ENCODE measurements around the gene ZSCAN5A. TPM values are rescaled to one million over a fixed set of nuclear protein-coding genes. Genes with fewer than 3 reads are reported as not detected.

Gene ZSCAN5A
- polyA plus RNA-seq, 1 of the 3 experiments (the other 2 are of a cell fraction) = 6.8 TPM

DNA sequence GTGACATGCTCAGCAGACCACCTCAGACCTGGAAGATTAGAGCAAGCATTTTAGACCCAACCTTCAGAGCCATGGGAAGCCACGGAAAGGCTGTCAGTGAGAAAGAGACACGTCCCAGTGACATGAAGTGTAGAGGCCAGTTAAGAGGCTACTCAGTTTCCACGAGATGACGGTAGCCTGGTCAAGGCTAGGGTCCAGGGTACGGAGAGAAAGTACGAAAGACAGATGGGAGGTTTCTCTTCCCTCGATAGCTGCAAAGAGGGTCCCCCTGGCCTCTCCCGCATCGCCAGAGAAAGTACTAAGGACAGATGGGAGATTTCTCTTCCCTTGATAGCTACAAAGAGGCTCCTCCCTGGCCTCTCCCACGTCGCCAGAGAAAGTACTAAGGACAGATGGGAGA is 8.6 kb downstream of the ZSCAN5A start:
- 96% methylated on average over 9 of the region's 11 CpGs for WGBS (ENCODE audit: low lambda C conversion rate)
- ChIA-PET CTCF (no interaction called here), POLR2A (no interaction called here)
- Histone ChIP-seq H3F3A (replicated peaks; ENCODE audit: insufficient read depth) (no peaks in the 10 kb centered on the region), H2AFZ (ENCODE audit: low read depth) (no peak overlapping the region), H3K27ac (ENCODE audit: low read depth in 2 of 2, low read length in 1 of 2) (no peak overlapping the region), H3K9ac (no peak overlapping the region), H4K20me1 (ENCODE audit: insufficient read depth) (no peaks in the 10 kb centered on the region), H3K4me3 (ENCODE audit: low read depth in 2 of 2, low read length in 1 of 2) (no peak overlapping the region), H3K4me2 (no peak overlapping the region), H3K36me3 (replicated peaks in 1 of 2; ENCODE audit: control insufficient read depth in 1 of 2, insufficient read depth in 2 of 2, low read length in 1 of 2) (peaks cover 11 to 27% of the 10 kb centered on the region in 2 experiments), H3K4me1 (ENCODE audit: control insufficient read depth in 1 of 2, insufficient read depth in 2 of 2, low read depth in 1 of 2, low read length in 1 of 2) (no peaks in the 10 kb centered on the region), H3K9me2 (no peaks in the 10 kb centered on the region), H3K79me2 (ENCODE audit: insufficient read depth) (no peaks in the 10 kb centered on the region), H3K9me3 (no peaks in the 10 kb centered on the region), H3K27me3 (ENCODE audit: insufficient read depth) (no peaks in the 10 kb centered on the region)
- no peak for DNase-seq
- TF ChIP-seq CTCF (IDR thresholded peaks at IDR 0.05) (no peak), FOXM1 (IDR thresholded peaks at IDR 0.05; ENCODE audit: low read depth) (no peak), RFX5 (IDR thresholded peaks at IDR 0.05; ENCODE audit: low read length) (no peak)
- TF ChIP-seq, protein P1, sequence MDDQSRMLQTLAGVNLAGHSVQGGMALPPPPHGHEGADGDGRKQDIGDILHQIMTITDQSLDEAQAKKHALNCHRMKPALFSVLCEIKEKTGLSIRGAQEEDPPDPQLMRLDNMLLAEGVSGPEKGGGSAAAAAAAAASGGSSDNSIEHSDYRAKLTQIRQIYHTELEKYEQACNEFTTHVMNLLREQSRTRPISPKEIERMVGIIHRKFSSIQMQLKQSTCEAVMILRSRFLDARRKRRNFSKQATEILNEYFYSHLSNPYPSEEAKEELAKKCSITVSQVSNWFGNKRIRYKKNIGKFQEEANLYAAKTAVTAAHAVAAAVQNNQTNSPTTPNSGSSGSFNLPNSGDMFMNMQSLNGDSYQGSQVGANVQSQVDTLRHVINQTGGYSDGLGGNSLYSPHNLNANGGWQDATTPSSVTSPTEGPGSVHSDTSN (IDR thresholded peaks at IDR 0.05) = no peak

- CTCF ChIA-PET = interaction anchor here (1.2 kb wide), 1 partner anchor 29 kb away, joined by 4 read pairs; no protein-coding TSS in a partner anchor
- TF ChIP-seq RCOR1 (IDR thresholded peaks at IDR 0.05; ENCODE audit: low read length) (no peak), SIN3A (IDR thresholded peaks at IDR 0.05; ENCODE audit: borderline replicate concordance, low read depth, low read length) (no peak), ELF1 (IDR thresholded peaks at IDR 0.05) (no peak), GATA2 (CRISPR knock-in tag; IDR thresholded peaks at IDR 0.05) (no peak), SMC3 (IDR thresholded peaks at IDR 0.05; ENCODE audit: low read depth, low read length) (no peak), CTCF (IDR thresholded peaks at IDR 0.05) (no peak), FOSL2 (IDR thresholded peaks at IDR 0.05; ENCODE audit: borderline replicate concordance, low read depth) (no peak), RAD21 (IDR thresholded peaks at IDR 0.05; ENCODE audit: low read length) (no peak), EP300 (IDR thresholded peaks at IDR 0.05; ENCODE audit: borderline replicate concordance in 1 of 2, low read depth in 1 of 2, low read length in 1 of 2) (no peak), EZH2phosphoT487 (IDR thresholded peaks at IDR 0.05; ENCODE audit: borderline replicate concordance, low read depth) (no peak), MAX (IDR thresholded peaks at IDR 0.05; ENCODE audit: low read depth) (no peak), FOXJ3 (CRISPR knock-in tag; IDR thresholded peaks at IDR 0.05) (no peak), NRF1 (IDR thresholded peaks at IDR 0.05; ENCODE audit: low read depth, low read length) (no peak), FOXM1 (IDR thresholded peaks at IDR 0.05; ENCODE audit: low read depth) (no peak), NFIC (IDR thresholded peaks at IDR 0.05; ENCODE audit: borderline replicate concordance) (no peak), MEF2A (IDR thresholded peaks at IDR 0.05; ENCODE audit: borderline replicate concordance, low read depth) (no peak), IRF3 (IDR thresholded peaks at IDR 0.05; ENCODE audit: low read depth, low read length) (no peak)
- TF ChIP-seq, protein P2, sequence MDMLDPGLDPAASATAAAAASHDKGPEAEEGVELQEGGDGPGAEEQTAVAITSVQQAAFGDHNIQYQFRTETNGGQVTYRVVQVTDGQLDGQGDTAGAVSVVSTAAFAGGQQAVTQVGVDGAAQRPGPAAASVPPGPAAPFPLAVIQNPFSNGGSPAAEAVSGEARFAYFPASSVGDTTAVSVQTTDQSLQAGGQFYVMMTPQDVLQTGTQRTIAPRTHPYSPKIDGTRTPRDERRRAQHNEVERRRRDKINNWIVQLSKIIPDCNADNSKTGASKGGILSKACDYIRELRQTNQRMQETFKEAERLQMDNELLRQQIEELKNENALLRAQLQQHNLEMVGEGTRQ (IDR thresholded peaks at IDR 0.05; ENCODE audit: borderline replicate concordance, low read depth, low read length) = no peak
Measured at GRCh38 chr19:56304243-56304642, 10.4 kb downstream of the ZSCAN5A start.

More at GRCh38 chr19:56304243-56304642, 10.4 kb downstream of the ZSCAN5A start:
- Histone ChIP-seq H3K79me2 (ENCODE audit: insufficient read depth) (no peaks in the 10 kb centered on the region), H3K27ac (ENCODE audit: low read depth in 2 of 2, low read length in 1 of 2) (no peak overlapping the region), H3K4me1 (ENCODE audit: control insufficient read depth in 1 of 2, insufficient read depth in 2 of 2, low read depth in 1 of 2, low read length in 1 of 2) (no peaks in the 10 kb centered on the region), H2AFZ (ENCODE audit: low read depth) (no peak overlapping the region), H3K27me3 (ENCODE audit: insufficient read depth) (no peaks in the 10 kb centered on the region), H3F3A (replicated peaks; ENCODE audit: insufficient read depth) (no peaks in the 10 kb centered on the region), H3K36me3 (replicated peaks in 1 of 2; ENCODE audit: control insufficient read depth in 1 of 2, insufficient read depth in 2 of 2, low read length in 1 of 2) (peaks cover 9 to 28% of the 10 kb centered on the region in 2 experiments), H3K9ac (no peak overlapping the region), H4K20me1 (ENCODE audit: insufficient read depth) (no peaks in the 10 kb centered on the region), H3K9me2 (no peaks in the 10 kb centered on the region), H3K4me3 (ENCODE audit: low read depth in 2 of 2, low read length in 1 of 2) (no peak overlapping the region), H3K9me3 (no peaks in the 10 kb centered on the region), H3K4me2 (no peak overlapping the region)
- POLR2A ChIA-PET = no interaction called here
- DNase-seq = no peak
- WGBS (ENCODE audit: low lambda C conversion rate) = 85% methylated on average over 9 of the region's 9 CpGs
